Testis (tissue), 3 donors: ENCODE results near the gene VDAC2. TPM values are rescaled to one million over a fixed set of nuclear protein-coding genes. Genes with fewer than 3 reads are reported as not detected.

Experiments used
- DNase-seq: peaks from one replicate; pipeline ENCODE4 v3.0.0-alpha.2; 2019
- H3K27ac ChIP-seq, 2 donors: fragments of 200-600 bp; sonication (generic); one replicate each; pipeline ENCODE4 v1.5.1; 2019
- H3K27me3 ChIP-seq: fragments of 200-600 bp; sonication (generic); one replicate; pipeline ENCODE4 v1.5.1; 2019
- H3K36me3 ChIP-seq: fragments of 200-600 bp; sonication (generic); one replicate; pipeline ENCODE4 v1.5.1; 2017; ENCODE audit warnings: low read depth; ENCODE audit errors: missing control alignments
- H3K4me1 ChIP-seq: fragments of 200-600 bp; sonication (generic); one replicate; pipeline ENCODE4 v1.5.1; 2019
- H3K4me3 ChIP-seq, 2 donors: fragments of 200-600 bp; sonication (generic); one replicate each; pipeline ENCODE4 v1.5.1; 2017 to 2019
- H3K9me3 ChIP-seq: fragments of 200-600 bp; sonication (generic); one replicate; pipeline ENCODE4 v1.5.1; 2017
- POLR2A ChIP-seq: fragments of 450-650 bp; IDR thresholded peaks from one replicate; pipeline ENCODE4 v1.6.1; 2017; ENCODE audit warnings: antibody characterized with exemption, mild to moderate bottlenecking, moderate library complexity
- WGBS, 2 donors: methylation state at CpG; one replicate each; pipeline ENCODE4 v1.1.5; 2018; 5-methylcytosine and 5-hydroxymethylcytosine counted together
- intact Hi-C: fragments of 100-400 bp; cut with DNase I; formaldehyde crosslinking; loops from one replicate; pipeline ENCODE4 v1.15.1; 2023; ENCODE audit warnings: low total_unique reads
- polyA plus RNA-seq: library from polyadenylated mRNA; stranded (reverse); fragments of 350-450 nt; fragmentation: Illumina TruSeq; extraction: RNeasy Lipid Tissue Mini Kit (QIAGEN cat#74804); gene quantifications from one replicate; pipeline ENCODE4 v1.2.3, GENCODE V29; 2014; ENCODE audit warnings: low read depth, low replicate concordance; ENCODE audit not compliant: insufficient read depth
- total RNA-seq, 2 donors: library from RNA; depleted of rRNA; stranded (reverse); fragments of >200 nt; gene quantifications; one replicate each; pipeline ENCODE4 v1.2.3, GENCODE V29; 2016
- TF ChIP-seq, protein P1 (sequence below), 3 experiments: fragments of 450-650 bp in 2 of 3; fragments of 200-600 bp in 1 of 3; sonication (generic) in 1 of 3; IDR thresholded peaks; one replicate each; pipeline ENCODE4 v1.5.1; 2016 to 2019; ENCODE audit warnings: antibody characterized with exemption in 3 of 3, mild to moderate bottlenecking in 2 of 3, moderate library complexity in 1 of 3

The VDAC2 gene
- total and polyA plus RNA-seq, 3 donors from 2014 or later = 105 to 234 (median 111) TPM

DNA sequence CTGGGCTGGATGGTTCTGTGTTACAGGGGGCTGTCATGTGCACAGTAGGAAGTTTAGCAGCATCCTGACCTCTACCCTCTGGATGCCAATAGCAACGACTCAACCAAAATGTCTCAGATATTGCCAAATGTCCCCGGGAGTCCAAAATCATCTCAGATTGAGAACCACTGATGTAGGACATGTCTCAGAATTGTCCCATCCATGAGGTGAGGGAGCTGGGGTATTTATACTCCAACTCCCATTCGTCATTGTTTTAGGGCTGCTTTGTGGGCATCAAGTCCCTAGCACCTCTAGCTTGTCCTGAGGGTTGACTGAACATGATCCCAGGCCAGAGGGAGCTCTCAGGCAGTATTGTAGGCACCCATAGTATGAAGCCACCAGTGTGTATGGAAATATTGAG is 50.4 kb downstream of the VDAC2 start:
- Histone ChIP-seq H3K36me3 (no peaks in the 10 kb centered on the region), H3K27ac (no peak overlapping the region), H3K27me3 (no peaks in the 10 kb centered on the region), H3K9me3 (no peaks in the 10 kb centered on the region), H3K4me3 (no peak overlapping the region), H3K4me1 (no peaks in the 10 kb centered on the region)
- intact Hi-C loops = no loop called here
- no peak for DNase-seq
- TF ChIP-seq, protein P1, sequence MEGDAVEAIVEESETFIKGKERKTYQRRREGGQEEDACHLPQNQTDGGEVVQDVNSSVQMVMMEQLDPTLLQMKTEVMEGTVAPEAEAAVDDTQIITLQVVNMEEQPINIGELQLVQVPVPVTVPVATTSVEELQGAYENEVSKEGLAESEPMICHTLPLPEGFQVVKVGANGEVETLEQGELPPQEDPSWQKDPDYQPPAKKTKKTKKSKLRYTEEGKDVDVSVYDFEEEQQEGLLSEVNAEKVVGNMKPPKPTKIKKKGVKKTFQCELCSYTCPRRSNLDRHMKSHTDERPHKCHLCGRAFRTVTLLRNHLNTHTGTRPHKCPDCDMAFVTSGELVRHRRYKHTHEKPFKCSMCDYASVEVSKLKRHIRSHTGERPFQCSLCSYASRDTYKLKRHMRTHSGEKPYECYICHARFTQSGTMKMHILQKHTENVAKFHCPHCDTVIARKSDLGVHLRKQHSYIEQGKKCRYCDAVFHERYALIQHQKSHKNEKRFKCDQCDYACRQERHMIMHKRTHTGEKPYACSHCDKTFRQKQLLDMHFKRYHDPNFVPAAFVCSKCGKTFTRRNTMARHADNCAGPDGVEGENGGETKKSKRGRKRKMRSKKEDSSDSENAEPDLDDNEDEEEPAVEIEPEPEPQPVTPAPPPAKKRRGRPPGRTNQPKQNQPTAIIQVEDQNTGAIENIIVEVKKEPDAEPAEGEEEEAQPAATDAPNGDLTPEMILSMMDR (IDR thresholded peaks at IDR 0.05) = no peak
- TF ChIP-seq POLR2A = no peak
- 89 to 97% methylated on average over 3 of the region's 3 CpGs for WGBS, 2 donors

DNA sequence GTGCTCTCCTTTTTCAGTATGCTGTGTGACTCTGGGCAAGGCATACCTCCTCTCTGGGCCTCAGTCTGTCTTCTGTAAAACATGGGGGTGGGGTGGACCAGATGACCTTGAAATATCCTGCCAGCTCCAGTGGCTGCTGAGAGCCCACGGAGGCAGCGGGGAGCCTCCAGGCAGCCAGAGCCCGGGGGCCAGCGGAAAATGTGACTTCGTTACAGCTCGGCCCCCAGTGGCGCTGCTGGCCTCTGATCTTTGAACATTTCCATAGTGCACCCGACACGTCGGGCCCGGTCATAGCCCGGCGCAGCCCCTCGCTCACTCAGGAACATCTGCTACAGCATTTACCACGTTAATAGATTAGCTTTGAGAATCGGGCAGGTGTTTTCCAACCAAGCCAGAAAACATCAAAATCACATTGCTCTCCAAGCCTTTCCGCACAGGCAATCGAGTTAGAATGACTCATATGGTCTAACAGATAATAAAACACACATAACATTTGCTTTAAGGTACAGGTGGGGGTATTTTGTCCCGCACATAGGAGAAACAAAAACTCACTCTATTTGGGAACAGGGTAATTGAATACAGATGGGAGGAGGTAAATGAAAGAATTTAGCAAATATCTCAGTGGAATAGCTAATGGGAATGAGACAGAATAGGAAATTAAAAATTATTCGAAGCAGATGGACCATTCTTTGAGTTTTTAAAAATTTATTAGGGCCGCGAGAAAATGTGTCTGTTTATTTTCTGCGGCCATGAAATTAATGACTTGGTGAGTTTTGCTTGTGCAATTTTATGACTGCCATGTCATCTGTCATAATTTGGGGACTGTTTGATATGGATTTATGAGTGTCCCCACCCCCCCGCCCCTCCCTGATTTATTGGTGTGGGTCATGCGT is 51.5 kb downstream of the VDAC2 start:
- intact Hi-C loops = no loop called here
- no peaks in the 10 kb centered on the region for H3K27me3 ChIP-seq
- no peaks in the 10 kb centered on the region for H3K36me3 ChIP-seq
- TF ChIP-seq, protein P1 (IDR thresholded peaks at IDR 0.05) = no peak
- TF ChIP-seq POLR2A = no peak
- no peaks in the 10 kb centered on the region for H3K4me1 ChIP-seq
- H3K27ac ChIP-seq = no peak overlapping the region
- 65 to 74% methylated on average over 23 to 25 of the region's 25 CpGs for WGBS, 2 donors
- no peaks in the 10 kb centered on the region for H3K9me3 ChIP-seq
- DNase-seq = no peak
- H3K4me3 ChIP-seq = no peak overlapping the region

DNA sequence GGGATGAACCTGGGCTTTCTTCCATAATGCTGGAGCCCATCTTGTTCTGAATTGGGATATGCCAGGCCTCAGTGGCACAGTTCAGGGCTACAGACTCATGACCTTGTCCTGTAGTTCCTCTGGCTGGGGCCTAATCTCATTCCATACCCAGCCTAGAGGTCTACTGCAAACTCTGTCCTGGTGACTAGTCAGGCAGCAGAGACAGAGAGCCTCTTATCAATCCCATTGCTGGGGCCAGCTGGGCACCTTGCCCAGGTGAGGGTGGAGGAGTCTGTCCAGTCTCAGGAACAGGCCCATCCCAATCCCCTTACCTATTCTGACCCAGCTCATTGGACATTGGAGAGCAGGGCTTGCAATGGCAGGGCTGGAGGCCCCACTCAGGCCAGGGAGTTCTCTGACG is 53.2 kb downstream of the VDAC2 start:
- Histone ChIP-seq H3K27me3 (no peaks in the 10 kb centered on the region), H3K9me3 (no peaks in the 10 kb centered on the region), H3K27ac (no peak overlapping the region), H3K4me3 (no peak overlapping the region), H3K4me1 (no peaks in the 10 kb centered on the region), H3K36me3 (no peaks in the 10 kb centered on the region)
- TF ChIP-seq, protein P1 (IDR thresholded peaks at IDR 0.05) = no peak
- no peak for TF ChIP-seq POLR2A
- intact Hi-C loops = no loop called here
- 88 to 92% methylated on average over 1 of the region's 1 CpG for WGBS, 2 donors
- no peak for DNase-seq

DNA sequence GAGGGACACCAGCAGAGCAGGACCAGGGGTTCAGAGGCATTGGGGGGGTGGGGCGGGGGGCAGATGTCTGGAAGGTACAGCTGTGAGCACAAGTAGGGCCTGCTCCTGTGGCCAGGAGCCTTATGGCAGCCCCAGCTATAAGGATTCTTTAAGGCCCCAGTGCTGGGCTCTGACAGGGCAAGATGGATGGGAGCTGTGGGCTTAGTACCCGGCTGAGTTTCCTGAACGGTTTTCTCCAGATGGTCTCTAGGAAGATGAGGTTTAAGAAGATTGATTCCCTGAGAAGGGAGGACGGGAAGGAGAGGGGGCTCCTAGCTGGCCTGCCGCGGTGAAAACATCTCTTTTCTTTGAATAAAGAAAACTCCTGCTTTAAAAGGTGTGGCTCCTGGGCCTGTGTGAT is 55.3 kb downstream of the VDAC2 start:
- 66 to 71% methylated on average over 5 to 6 of the region's 6 CpGs for whole genome bisulfite sequencing, 2 donors
- no peak for DNase-seq

More for the DNA sequence above, 55.3 kb downstream of the VDAC2 start:
- Histone ChIP-seq H3K27me3 (no peaks in the 10 kb centered on the region), H3K9me3 (no peaks in the 10 kb centered on the region), H3K4me1 (no peaks in the 10 kb centered on the region), H3K4me3 (no peak overlapping the region), H3K27ac (no peak overlapping the region), H3K36me3 (no peaks in the 10 kb centered on the region)
- TF ChIP-seq, protein P1 (IDR thresholded peaks at IDR 0.05) = no peak
- no peak for TF ChIP-seq POLR2A
- intact Hi-C loops = no loop called here
